NB4 (cell line): ENCODE measurements around the gene FAM53B.

Source experiments
- DNase-seq: peaks from one replicate; pipeline ENCODE4 v3.0.0; 2010; ENCODE audit warnings: low read depth
- H3K4me3 ChIP-seq: one replicate; pipeline ENCODE4 v1.5.1; 2011; ENCODE audit warnings: mild to moderate bottlenecking, low read depth, low read length, moderate library complexity
- MYC ChIP-seq: IDR thresholded peaks from 2 replicates; pipeline ENCODE4 v1.6.1; 2011; ENCODE audit warnings: low read depth, low read length
- POLR2A ChIP-seq: IDR thresholded peaks from 2 replicates; pipeline ENCODE4 v1.6.1; 2011; ENCODE audit warnings: mild to moderate bottlenecking; ENCODE audit not compliant: insufficient read length; ENCODE audit errors: extremely low read depth
- TF ChIP-seq, protein P1 (sequence below): IDR thresholded peaks from one replicate; pipeline ENCODE4 v1.5.1; 2012; ENCODE audit warnings: low read depth, low read length
- TF ChIP-seq, protein P2 (sequence below): IDR thresholded peaks from 2 replicates; pipeline ENCODE4 v1.6.1; 2011; ENCODE audit warnings: low read depth, low read length

FAM53B gene

DNA sequence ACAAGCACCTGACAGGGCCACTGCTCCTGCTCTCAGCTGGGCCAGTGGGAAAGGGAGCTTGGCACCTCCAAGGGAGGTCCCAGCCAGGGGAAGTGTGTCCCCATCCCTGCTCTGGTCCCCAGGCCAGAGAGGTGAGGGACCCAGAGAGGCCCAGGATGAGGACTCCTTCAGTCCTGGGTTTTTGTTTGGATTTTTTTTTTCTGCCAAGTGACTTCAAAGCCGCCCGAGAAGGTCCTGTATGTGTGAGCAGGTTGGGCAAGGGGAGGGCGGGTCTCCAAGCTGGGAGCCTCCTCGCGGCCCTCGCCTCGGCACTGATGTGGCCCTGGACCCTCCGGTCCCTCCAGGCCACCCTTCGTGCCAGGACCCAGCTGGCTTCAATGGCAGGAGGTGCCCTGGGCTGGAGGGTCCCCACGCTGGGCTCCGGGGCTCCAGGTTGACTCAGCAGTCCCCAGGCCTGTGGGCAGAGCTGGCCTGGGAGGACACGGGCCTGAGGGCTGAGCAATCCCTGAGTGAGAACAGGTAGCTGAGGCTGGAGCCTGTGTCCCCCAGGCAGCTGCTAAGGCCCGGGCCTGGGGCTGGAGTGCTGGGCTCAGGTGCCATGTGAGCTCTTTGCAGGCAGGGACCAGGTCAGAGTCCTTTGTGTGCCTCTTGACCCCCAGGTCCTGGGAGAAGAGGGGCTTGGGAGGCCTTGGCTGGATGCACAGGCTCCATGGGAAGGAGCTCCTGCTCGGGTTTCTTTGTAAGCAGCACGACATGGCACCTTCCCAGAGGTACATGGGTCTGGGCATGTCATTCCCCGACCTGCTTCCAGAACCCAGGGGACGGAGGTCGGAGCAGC lies 140.6 kb downstream of the FAM53B start:
- H3K4me3 ChIP-seq: no peak overlapping the region
- TF ChIP-seq POLR2A: no peak
- no peak for TF ChIP-seq MYC
- TF ChIP-seq, protein P1, sequence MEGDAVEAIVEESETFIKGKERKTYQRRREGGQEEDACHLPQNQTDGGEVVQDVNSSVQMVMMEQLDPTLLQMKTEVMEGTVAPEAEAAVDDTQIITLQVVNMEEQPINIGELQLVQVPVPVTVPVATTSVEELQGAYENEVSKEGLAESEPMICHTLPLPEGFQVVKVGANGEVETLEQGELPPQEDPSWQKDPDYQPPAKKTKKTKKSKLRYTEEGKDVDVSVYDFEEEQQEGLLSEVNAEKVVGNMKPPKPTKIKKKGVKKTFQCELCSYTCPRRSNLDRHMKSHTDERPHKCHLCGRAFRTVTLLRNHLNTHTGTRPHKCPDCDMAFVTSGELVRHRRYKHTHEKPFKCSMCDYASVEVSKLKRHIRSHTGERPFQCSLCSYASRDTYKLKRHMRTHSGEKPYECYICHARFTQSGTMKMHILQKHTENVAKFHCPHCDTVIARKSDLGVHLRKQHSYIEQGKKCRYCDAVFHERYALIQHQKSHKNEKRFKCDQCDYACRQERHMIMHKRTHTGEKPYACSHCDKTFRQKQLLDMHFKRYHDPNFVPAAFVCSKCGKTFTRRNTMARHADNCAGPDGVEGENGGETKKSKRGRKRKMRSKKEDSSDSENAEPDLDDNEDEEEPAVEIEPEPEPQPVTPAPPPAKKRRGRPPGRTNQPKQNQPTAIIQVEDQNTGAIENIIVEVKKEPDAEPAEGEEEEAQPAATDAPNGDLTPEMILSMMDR: no peak
- TF ChIP-seq, protein P2, sequence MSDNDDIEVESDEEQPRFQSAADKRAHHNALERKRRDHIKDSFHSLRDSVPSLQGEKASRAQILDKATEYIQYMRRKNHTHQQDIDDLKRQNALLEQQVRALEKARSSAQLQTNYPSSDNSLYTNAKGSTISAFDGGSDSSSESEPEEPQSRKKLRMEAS: no peak
- no peak for DNase-seq

DNA sequence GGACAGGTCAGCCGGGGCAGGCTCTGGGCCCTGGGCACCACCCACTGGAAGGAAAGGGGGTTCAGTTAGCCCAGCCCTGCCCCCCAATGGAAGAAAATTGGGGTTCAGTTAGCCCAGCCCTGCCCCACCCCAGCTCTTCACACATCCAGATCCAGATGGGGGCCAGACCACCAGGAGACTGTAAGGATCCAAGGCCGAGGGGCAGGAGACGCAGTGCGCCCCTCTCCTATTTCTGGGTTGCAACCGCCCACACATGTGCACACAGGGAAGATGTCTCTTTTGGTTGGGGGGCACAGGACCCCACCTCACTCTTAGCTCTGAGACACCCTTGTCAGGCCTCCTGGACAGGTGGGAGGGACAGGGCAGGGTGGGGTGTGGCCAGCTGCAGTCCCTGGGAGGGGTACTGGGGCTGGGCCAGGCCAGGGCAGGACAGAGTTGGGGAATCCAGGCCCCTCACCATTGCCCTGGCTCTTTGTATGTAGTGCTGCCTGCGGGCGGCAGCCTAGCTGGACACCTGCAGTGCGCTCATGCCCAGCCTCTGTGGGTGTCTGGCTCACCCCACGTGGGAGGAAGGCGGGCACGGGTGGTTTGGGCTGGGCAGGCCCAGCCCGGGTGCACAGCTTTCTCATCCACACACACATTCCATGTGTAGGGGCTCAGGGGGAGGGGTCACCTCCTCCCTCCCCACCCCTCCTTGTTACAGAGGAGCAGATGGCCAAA lies 141.4 kb downstream of the FAM53B start:
- DNase-seq: no peak
- no peak for TF ChIP-seq MYC
- TF ChIP-seq POLR2A: no peak
- TF ChIP-seq, protein P1: no peak
- TF ChIP-seq, protein P2: no peak

DNA sequence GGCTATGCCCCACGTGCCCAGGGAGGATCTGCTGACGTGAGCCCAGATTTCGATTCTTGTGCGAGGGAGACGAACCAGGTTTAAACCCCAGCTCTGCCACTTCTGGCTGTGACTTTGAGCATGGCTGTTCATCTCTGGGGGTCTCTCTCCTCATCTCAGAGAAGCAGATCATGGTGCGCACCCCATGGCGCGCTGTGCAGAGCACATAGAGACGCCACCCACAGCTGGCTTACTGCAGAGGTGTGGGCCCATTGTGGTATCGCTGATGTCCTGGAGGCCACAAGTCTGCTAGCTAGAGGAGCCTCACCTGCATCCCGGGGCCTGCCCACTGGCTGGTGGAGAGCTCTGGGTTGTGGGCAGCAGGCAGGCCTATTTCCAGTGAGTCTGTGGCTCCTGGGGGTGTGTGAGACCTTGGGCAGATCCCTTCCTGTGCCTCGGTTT lies 142.0 kb downstream of the FAM53B start:
- TF ChIP-seq MYC: no peak
- TF ChIP-seq POLR2A: no peak
- TF ChIP-seq, protein P1: no peak
- TF ChIP-seq, protein P2: no peak
- no peak overlapping the region for H3K4me3 ChIP-seq
- no peak for DNase-seq

More for the DNA sequence above, 141.4 kb downstream of the FAM53B start:
- no peak overlapping the region for H3K4me3 ChIP-seq

DNA sequence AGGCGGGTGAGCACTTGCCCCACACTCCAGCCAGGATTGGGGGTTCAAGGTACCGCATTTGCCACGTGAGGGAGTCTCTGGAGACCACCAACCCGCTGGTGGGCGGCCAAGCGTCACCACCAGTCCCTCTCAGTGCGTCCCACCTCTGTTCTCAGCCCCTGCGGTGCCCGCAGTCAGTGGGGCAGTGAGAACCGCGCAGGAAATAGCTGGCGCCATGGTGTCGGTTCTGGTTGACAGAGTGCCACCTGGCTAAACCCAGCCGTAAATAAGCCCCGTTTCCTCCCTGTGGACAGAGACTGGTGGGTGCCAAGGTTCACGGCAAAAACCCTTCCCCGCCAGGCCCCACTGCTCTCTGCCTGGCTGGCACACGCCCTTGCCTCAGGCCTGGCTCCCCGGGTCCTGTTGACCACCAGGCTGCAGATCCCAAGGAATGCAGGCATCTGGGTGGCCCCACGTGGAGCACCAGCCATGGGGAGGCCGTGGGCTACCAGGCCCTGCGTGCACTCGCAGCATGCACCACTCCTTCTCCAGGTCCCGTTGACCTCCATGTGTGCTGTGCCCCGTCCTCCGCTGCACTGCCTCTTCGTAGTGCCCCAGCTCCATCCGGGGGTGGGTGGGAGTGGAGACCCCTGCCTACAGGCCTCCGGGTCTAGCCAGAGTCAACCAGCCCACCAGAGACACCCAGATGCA lies 142.6 kb downstream of the FAM53B start:
- TF ChIP-seq, protein P2: no peak
- TF ChIP-seq MYC (no peak), POLR2A (no peak)
- TF ChIP-seq, protein P1: no peak
- no peak overlapping the region for H3K4me3 ChIP-seq
- no peak for DNase-seq

DNA sequence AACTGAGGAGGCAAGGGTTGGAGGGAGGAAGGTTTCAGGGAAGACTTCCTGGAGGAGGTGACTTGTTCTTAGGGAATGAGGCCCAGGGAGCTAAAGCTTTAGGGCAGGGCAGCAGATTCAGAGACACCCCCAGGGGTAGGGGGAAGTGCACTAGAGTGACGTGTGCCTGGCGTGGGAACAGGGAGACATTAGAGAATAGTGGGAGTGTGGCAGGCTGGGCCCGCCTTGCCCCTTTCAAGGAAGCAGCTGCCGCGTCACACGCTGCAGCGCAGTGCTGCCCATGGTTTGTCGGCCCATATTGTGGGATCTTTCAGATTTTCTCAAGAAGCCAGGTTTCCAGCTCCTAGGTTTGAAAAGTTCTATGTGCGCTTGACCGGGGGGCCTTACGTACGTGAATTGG lies 143.2 kb downstream of the FAM53B start:
- no peak overlapping the region for H3K4me3 ChIP-seq
- no peak for DNase-seq
- TF ChIP-seq, protein P2: no peak
- TF ChIP-seq, protein P1: no peak
- TF ChIP-seq MYC (no peak), POLR2A (no peak)
